ENCODE results near the gene CDH24. TPM values are rescaled to one million over a fixed set of nuclear protein-coding genes. Genes with fewer than 3 reads are reported as not detected.

Gene CDH24
- total and polyA plus RNA-seq, 2 experiments from 2014 or later = 4.4 to 17.8 TPM

DNA sequence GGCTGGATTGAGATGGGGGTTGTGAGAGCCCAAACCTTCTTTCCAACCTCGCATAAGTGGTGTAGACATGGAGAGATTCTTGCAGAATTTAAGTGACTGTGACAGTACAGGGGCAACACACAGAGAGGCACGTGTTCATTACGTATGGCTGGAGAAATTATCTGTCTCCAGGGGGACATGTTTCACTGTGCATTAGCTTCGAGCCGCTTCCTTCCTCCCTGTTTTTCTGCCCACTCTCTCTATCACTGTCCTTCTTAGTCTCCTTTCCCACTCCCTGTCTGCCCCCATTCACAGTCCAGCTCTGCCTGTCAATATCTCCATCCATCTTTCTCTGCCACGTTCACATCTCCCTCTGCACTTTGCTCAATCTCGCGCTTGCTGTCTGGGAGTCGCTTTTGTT, 35.9 kb downstream of the CDH24 start:
- Histone ChIP-seq H3K4me2 (no peak overlapping the region), H3K4me1 (ENCODE audit: insufficient read depth) (peaks cover 18% of the 10 kb centered on the region), H3K9me2 (ENCODE audit: insufficient read depth) (no peaks in the 10 kb centered on the region), H4K20me1 (replicated peaks; ENCODE audit: insufficient read depth) (peaks cover 12% of the 10 kb centered on the region), H3F3A (replicated peaks; ENCODE audit: low read depth) (peaks cover 7% of the 10 kb centered on the region; the same call in 1 of the 2 replicates), H3K79me2 (replicated peaks; ENCODE audit: insufficient read depth) (no peaks in the 10 kb centered on the region), H3K36me3 (ENCODE audit: insufficient read depth) (peaks cover 13% of the 10 kb centered on the region; the same call in 1 of the 2 replicates), H3K27me3 (ENCODE audit: insufficient read depth) (no peaks in the 10 kb centered on the region), H2AFZ (no peak overlapping the region), H3K27ac (ENCODE audit: low read depth) (no peak overlapping the region), H3K4me3 (no peak overlapping the region)
- Mint-ChIP-seq H3K9me3 (no peaks in the 10 kb centered on the region), H3K27me3 (ENCODE audit: insufficient read depth, low read depth, poor library complexity) (peaks cover 5% of the 10 kb centered on the region), H3K36me3 (ENCODE audit: low read depth) (peaks cover 20% of the 10 kb centered on the region), H3K4me3 (no peak overlapping the region), H3K27ac (no peak overlapping the region; the same call in 1 of the 2 replicates), H3K4me1 (peaks cover 26% of the 10 kb centered on the region)
- ATAC-seq = no peak
- no peak for DNase-seq (ENCODE audit: low spot score)
- TF ChIP-seq STAT1 (IDR thresholded peaks at IDR 0.05; ENCODE audit: unreplicated experiment) (no peak), POLR2AphosphoS5 (IDR thresholded peaks at IDR 0.05; ENCODE audit: low read depth) (no peak), EZH2phosphoT487 (IDR thresholded peaks at IDR 0.05; ENCODE audit: unreplicated experiment) (no peak), NANOG (IDR thresholded peaks at IDR 0.05; ENCODE audit: borderline replicate concordance) (no peak), ZNF114 (CRISPR knock-in tag; IDR thresholded peaks at IDR 0.05) (no peak), CREB1 (CRISPR knock-in tag; IDR thresholded peaks at IDR 0.05; ENCODE audit: low read depth) (no peak), JUNB (IDR thresholded peaks at IDR 0.05; ENCODE audit: unreplicated experiment) (no peak), EZH2 (IDR thresholded peaks at IDR 0.05; ENCODE audit: low read depth, unreplicated experiment) (no peak), ZNF331 (CRISPR knock-in tag; IDR thresholded peaks at IDR 0.05; ENCODE audit: low read depth) (no peak)
- TF ChIP-seq, protein P1, sequence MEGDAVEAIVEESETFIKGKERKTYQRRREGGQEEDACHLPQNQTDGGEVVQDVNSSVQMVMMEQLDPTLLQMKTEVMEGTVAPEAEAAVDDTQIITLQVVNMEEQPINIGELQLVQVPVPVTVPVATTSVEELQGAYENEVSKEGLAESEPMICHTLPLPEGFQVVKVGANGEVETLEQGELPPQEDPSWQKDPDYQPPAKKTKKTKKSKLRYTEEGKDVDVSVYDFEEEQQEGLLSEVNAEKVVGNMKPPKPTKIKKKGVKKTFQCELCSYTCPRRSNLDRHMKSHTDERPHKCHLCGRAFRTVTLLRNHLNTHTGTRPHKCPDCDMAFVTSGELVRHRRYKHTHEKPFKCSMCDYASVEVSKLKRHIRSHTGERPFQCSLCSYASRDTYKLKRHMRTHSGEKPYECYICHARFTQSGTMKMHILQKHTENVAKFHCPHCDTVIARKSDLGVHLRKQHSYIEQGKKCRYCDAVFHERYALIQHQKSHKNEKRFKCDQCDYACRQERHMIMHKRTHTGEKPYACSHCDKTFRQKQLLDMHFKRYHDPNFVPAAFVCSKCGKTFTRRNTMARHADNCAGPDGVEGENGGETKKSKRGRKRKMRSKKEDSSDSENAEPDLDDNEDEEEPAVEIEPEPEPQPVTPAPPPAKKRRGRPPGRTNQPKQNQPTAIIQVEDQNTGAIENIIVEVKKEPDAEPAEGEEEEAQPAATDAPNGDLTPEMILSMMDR (conservative IDR thresholded peaks at IDR 0.05; ENCODE audit: low read depth in 2 of 2) = no peak
- TF ChIP-seq, protein P2, sequence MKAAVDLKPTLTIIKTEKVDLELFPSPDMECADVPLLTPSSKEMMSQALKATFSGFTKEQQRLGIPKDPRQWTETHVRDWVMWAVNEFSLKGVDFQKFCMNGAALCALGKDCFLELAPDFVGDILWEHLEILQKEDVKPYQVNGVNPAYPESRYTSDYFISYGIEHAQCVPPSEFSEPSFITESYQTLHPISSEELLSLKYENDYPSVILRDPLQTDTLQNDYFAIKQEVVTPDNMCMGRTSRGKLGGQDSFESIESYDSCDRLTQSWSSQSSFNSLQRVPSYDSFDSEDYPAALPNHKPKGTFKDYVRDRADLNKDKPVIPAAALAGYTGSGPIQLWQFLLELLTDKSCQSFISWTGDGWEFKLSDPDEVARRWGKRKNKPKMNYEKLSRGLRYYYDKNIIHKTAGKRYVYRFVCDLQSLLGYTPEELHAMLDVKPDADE (IDR thresholded peaks at IDR 0.05) = no peak
- TF ChIP-seq, protein P3, sequence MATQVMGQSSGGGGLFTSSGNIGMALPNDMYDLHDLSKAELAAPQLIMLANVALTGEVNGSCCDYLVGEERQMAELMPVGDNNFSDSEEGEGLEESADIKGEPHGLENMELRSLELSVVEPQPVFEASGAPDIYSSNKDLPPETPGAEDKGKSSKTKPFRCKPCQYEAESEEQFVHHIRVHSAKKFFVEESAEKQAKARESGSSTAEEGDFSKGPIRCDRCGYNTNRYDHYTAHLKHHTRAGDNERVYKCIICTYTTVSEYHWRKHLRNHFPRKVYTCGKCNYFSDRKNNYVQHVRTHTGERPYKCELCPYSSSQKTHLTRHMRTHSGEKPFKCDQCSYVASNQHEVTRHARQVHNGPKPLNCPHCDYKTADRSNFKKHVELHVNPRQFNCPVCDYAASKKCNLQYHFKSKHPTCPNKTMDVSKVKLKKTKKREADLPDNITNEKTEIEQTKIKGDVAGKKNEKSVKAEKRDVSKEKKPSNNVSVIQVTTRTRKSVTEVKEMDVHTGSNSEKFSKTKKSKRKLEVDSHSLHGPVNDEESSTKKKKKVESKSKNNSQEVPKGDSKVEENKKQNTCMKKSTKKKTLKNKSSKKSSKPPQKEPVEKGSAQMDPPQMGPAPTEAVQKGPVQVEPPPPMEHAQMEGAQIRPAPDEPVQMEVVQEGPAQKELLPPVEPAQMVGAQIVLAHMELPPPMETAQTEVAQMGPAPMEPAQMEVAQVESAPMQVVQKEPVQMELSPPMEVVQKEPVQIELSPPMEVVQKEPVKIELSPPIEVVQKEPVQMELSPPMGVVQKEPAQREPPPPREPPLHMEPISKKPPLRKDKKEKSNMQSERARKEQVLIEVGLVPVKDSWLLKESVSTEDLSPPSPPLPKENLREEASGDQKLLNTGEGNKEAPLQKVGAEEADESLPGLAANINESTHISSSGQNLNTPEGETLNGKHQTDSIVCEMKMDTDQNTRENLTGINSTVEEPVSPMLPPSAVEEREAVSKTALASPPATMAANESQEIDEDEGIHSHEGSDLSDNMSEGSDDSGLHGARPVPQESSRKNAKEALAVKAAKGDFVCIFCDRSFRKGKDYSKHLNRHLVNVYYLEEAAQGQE (IDR thresholded peaks at IDR 0.05; ENCODE audit: unreplicated experiment) = no peak
- TF ChIP-seq, protein P4, sequence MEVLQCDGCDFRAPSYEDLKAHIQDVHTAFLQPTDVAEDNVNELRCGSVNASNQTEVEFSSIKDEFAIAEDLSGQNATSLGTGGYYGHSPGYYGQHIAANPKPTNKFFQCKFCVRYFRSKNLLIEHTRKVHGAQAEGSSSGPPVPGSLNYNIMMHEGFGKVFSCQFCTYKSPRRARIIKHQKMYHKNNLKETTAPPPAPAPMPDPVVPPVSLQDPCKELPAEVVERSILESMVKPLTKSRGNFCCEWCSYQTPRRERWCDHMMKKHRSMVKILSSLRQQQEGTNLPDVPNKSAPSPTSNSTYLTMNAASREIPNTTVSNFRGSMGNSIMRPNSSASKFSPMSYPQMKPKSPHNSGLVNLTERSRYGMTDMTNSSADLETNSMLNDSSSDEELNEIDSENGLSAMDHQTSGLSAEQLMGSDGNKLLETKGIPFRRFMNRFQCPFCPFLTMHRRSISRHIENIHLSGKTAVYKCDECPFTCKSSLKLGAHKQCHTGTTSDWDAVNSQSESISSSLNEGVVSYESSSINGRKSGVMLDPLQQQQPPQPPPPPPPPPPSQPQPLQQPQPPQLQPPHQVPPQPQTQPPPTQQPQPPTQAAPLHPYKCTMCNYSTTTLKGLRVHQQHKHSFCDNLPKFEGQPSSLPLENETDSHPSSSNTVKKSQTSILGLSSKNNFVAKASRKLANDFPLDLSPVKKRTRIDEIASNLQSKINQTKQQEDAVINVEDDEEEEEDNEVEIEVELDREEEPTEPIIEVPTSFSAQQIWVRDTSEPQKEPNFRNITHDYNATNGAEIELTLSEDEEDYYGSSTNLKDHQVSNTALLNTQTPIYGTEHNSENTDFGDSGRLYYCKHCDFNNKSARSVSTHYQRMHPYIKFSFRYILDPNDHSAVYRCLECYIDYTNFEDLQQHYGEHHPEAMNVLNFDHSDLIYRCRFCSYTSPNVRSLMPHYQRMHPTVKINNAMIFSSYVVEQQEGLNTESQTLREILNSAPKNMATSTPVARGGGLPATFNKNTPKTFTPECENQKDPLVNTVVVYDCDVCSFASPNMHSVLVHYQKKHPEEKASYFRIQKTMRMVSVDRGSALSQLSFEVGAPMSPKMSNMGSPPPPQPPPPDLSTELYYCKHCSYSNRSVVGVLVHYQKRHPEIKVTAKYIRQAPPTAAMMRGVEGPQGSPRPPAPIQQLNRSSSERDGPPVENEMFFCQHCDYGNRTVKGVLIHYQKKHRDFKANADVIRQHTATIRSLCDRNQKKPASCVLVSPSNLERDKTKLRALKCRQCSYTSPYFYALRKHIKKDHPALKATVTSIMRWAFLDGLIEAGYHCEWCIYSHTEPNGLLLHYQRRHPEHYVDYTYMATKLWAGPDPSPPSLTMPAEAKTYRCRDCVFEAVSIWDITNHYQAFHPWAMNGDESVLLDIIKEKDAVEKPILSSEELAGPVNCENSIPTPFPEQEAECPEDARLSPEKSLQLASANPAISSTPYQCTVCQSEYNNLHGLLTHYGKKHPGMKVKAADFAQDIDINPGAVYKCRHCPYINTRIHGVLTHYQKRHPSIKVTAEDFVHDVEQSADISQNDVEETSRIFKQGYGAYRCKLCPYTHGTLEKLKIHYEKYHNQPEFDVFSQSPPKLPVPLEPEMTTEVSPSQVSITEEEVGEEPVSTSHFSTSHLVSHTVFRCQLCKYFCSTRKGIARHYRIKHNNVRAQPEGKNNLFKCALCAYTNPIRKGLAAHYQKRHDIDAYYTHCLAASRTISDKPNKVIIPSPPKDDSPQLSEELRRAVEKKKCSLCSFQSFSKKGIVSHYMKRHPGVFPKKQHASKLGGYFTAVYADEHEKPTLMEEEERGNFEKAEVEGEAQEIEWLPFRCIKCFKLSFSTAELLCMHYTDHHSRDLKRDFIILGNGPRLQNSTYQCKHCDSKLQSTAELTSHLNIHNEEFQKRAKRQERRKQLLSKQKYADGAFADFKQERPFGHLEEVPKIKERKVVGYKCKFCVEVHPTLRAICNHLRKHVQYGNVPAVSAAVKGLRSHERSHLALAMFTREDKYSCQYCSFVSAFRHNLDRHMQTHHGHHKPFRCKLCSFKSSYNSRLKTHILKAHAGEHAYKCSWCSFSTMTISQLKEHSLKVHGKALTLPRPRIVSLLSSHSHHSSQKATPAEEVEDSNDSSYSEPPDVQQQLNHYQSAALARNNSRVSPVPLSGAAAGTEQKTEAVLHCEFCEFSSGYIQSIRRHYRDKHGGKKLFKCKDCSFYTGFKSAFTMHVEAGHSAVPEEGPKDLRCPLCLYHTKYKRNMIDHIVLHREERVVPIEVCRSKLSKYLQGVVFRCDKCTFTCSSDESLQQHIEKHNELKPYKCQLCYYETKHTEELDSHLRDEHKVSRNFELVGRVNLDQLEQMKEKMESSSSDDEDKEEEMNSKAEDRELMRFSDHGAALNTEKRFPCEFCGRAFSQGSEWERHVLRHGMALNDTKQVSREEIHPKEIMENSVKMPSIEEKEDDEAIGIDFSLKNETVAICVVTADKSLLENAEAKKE (CRISPR knock-in tag; IDR thresholded peaks at IDR 0.05) = no peak
